Liver (tissue), 3 donors: Measurements from ENCODE around the gene MAN2C1.
"Not testable (repeated sequence)": the region's sequence is repeated elsewhere in the genome, so short reads cannot be mapped to it uniquely, and the experiment has no call there.

ENCODE experiments used
- ATF3 ChIP-seq: IDR thresholded peaks from 2 replicates; pipeline ENCODE4 v1.6.1; 2016; ENCODE audit warnings: antibody characterized with exemption
- CTCF ChIP-seq: fragments of 150-350 bp; IDR thresholded peaks from 2 replicates; pipeline ENCODE4 v1.5.1; 2017; ENCODE audit warnings: improper control_type of control experiment, low read depth, low read length; ENCODE audit not compliant: missing input control
- EGR1 ChIP-seq, 2 donors: IDR thresholded peaks; 2 replicates each; pipeline ENCODE4 v1.6.1; 2016 to 2018; ENCODE audit warnings: antibody characterized with exemption in 2 of 2, low read depth in 2 of 2
- JUND ChIP-seq, 2 donors: IDR thresholded peaks; 2 replicates each; pipeline ENCODE4 v1.6.1; 2016; ENCODE audit warnings: antibody characterized with exemption in 2 of 2
- REST ChIP-seq: IDR thresholded peaks from 2 replicates; pipeline ENCODE4 v1.6.1; 2016; ENCODE audit warnings: antibody characterized with exemption, mild to moderate bottlenecking
- SP1 ChIP-seq: IDR thresholded peaks from 2 replicates; pipeline ENCODE4 v1.6.1; 2018; ENCODE audit warnings: antibody characterized with exemption, mild to moderate bottlenecking
- YY1 ChIP-seq: IDR thresholded peaks from 2 replicates; pipeline ENCODE4 v1.6.1; 2016; ENCODE audit warnings: antibody characterized with exemption, mild to moderate bottlenecking
- donor health status: healthy.
- donor health status: healthy.

- TF ChIP-seq CTCF; JUND (IDR thresholded peaks at IDR 0.05); EGR1 (IDR thresholded peaks at IDR 0.05; ENCODE audit: low read depth in 2 of 2); YY1; REST; SP1; ATF3: not testable (repeated sequence)
These were observed 55.9 kb downstream of the MAN2C1 start for GRCh38 chr15:75312548-75312947.
